Esophagus squamous epithelium (tissue), 4 donors: ENCODE results near the gene ARAF.
"Not testable (repeated sequence)": the region's sequence is repeated elsewhere in the genome, so short reads cannot be mapped to it uniquely, and the experiment has no call there.

ENCODE experiments used
- CTCF ChIP-seq, 6 experiments: fragments of 450-650 bp in 4 of 6; fragments of 200-600 bp in 2 of 6; sonication (generic) in 2 of 6; IDR thresholded peaks; one replicate each; pipeline ENCODE4 v1.5.1; 2016 to 2019; ENCODE audit warnings: antibody characterized with exemption in 6 of 6, mild to moderate bottlenecking in 4 of 6, moderate library complexity in 4 of 6
- POLR2A ChIP-seq, 4 donors: fragments of 450-650 bp; IDR thresholded peaks; one replicate each; pipeline ENCODE4 v1.6.1; 2017; ENCODE audit warnings: antibody characterized with exemption in 4 of 4, mild to moderate bottlenecking in 4 of 4, moderate library complexity in 3 of 4

GRCh38 chrX:47512383-47512782 lies 48.6 kb upstream of the ARAF start:
- TF ChIP-seq CTCF, POLR2A (IDR thresholded peaks at IDR 0.05): not testable (repeated sequence)
